GOT3 (cell line): ENCODE measurements around the gene XIAP.
"Not testable (repeated sequence)": the region's sequence is repeated elsewhere in the genome, so short reads cannot be mapped to it uniquely, and the experiment has no call there.

Source experiments
- DNase-seq: peaks from one replicate; lab custom pipeline; 2025; ENCODE audit warnings: mixed read lengths; lab: John Stamatoyannopoulos, UW

XIAP gene

GRCh38 chrX:123876177-123876576, 16.3 kb downstream of the XIAP start:
- no peak for DNase-seq

DNA sequence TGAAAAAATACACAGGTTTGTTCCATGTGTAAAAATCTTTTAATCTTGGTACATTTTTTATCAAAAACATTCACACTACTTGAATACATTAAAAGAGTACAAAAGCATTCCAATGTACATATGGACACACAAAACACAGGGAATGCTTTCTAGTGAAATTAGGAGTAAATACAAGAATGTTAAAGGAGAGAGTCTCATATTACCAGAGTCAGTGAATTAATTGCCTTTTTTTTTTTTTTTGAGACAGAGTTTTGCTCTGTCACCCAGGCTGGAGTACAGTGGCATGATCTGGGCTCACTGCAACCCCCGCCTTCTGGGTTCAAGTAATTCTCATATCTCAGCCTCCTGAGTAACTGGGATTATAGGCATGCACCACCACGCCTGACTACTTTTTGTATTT, 17.0 kb downstream of the XIAP start:
- DNase-seq = no peak

GRCh38 chrX:123878252-123878721, 18.4 kb downstream of the XIAP start:
- DNase-seq = no peak

DNA sequence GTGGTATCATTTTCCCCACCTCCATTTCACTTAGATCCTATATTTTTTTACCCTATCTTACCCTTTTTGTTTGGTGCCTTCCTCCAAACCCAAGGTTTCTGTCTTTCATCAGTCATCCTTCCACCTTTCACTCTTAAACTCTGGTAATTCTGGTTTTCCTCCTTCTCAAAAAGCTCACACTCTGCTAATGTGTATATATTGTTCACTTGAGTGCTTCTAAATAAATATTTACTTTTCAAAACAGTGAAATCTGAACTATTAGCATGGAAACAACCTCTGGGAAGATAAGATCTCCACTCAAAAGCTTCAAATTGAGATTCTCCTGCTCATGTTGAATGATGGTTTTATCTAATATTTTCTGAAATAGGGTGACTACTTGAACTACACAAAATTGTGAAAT, 21.5 kb downstream of the XIAP start:
- no peak for DNase-seq

DNA sequence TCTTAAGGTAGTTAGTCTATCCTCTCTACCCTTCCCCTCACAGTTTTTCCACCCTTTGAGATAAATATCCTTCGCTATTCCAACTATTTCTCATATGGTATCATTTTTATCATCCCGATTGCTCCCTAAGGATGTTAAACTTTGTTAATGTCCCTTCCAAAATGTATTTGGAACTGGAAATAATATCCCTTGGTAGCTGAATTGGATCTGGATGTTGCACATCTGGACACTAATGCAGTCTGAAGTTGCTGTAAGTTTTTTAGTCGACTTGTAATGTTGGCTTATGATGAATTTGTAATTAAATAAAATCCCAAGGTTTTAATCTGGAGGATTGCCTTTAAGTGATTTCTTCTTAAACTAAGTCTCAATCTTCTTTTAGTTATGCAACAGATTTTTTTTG, 22.5 kb downstream of the XIAP start:
- no peak for DNase-seq

DNA sequence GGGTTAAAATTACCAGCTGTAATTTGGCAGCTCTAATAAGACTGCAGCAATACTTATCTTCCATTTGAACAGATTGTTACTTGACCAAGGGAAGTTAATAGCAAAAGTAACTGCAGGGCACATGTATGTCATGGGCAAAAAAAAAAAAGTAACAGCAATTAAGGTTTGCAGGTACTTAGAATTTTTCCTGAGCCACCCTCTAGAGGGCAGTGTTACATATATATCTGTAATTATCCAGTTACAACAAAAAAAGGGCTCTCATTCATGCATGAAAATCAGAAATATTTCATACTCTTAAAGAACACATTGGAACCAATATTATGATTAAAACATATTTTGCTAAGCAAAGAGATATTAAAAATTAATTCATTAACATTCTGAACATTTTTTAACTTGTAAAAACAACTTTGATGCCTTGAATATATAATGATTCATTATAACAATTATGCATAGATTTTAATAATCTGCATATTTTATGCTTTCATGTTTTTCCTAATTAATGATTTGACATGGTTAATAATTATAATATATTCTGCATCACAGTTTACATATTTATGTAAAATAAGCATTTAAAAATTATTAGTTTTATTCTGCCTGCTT, 25.1 kb downstream of the XIAP start:
- no peak for DNase-seq

- no peak for DNase-seq
Observed at GRCh38 chrX:123899701-123900100, 39.8 kb downstream of the XIAP start.

- not testable (repeated sequence) for DNase-seq
Observed at GRCh38 chrX:123903261-123903660, 43.4 kb downstream of the XIAP start.

- no peak for DNase-seq
Observed at GRCh38 chrX:123905332-123905731, 45.5 kb downstream of the XIAP start.

GRCh38 chrX:123906557-123907316, 46.9 kb downstream of the XIAP start:
- DNase-seq = no peak

- DNase-seq = no peak
Observed at GRCh38 chrX:123909523-123909922, 49.7 kb downstream of the XIAP start.

DNA sequence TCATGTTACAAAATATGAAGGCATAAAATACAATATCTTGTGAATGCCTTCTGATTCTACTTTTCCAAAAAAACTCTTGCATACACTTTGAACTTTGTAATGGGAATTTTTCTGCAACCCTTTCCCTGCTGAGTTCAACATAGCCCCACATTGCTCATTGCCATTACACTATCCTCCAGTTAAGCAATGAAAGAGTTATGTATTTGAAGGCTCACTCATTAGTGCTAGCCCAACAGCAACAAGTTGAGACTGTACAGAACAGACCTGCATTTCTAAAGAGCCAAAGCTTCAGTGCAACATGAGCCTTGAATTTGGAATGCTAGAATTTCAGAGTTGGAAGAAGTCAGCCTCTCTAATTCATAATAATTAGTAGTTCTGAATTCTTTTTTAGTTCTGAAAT, 57.2 kb downstream of the XIAP start:
- no peak for DNase-seq

- DNase-seq = no peak
Observed at GRCh38 chrX:123918106-123918721, 58.4 kb downstream of the XIAP start.

DNA sequence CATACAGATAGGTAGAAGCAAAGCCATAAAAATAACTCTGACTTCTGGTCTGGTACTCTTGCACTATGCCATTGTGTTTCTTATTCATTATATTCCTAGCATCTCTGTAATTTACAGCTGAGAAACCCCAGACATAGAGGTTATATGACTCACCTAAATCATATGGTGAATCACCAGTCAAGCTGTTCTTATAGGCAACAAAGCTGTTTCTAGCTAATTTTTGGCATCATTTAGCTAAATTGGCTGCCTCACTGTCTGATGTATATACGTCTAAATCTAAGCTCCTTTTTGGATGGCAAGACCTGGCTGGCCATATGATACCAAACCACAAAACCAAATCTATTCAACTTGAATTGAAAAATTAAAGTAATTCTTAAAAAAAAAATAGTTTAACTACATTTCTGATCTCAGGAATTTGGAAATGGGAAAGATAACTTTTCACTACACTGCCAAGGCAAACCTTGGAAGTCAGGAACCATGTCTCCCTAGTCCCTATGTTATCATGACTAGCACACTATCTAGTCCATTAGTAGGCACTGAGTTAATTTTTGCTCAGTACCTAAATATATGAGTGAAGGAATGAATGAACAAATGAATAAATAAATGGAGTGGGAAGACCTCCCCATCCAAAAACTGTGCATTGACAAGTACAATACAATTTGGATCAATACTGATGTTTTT, 60.4 kb downstream of the XIAP start:
- DNase-seq = no peak

- DNase-seq = no peak
Observed at GRCh38 chrX:123923211-123923610, 63.4 kb downstream of the XIAP start.

DNA sequence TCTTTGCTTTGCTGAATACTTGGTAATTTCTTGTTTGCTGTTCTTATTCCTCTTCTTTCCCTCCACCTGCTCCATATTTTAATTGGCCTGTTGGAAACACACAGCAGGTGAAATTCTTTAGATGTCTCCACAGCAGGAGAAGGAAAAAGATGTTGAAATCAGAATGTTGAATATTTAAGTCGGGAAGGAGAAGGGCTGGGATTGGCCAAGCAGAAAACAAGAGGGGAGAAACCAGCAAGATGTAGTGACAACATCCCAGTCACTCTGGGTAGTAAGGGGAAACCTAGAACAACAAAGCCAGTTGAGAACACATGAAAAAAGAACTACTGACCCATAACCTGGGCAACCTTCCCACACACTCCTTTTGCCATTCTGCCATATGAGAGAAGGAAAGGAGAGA, 64.3 kb downstream of the XIAP start:
- no peak for DNase-seq

- DNase-seq = no peak
Observed at GRCh38 chrX:123927845-123928244, 68.0 kb downstream of the XIAP start.

DNA sequence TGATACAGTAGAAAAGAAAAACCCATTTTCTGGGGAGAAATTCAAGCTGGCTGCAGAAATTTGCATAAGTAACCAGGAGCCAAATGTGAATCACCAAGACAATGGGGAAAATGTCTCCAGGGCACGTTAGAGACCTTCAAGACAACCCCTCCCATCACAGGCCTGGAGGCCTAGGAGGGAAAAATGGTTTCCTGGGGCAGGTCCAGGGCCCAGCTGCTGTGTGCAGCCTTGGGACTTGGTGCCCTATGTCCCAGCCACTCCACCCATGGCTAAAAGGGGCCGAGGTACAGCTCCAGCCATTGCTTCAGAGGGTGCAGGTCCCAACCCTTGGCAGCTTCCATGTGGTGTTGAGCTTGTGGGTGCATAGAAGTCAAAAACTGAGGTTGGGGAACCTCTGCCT, 72.2 kb downstream of the XIAP start:
- DNase-seq = not testable (repeated sequence)

GRCh38 chrX:123943074-123943473, 83.2 kb downstream of the XIAP start:
- no peak for DNase-seq

DNA sequence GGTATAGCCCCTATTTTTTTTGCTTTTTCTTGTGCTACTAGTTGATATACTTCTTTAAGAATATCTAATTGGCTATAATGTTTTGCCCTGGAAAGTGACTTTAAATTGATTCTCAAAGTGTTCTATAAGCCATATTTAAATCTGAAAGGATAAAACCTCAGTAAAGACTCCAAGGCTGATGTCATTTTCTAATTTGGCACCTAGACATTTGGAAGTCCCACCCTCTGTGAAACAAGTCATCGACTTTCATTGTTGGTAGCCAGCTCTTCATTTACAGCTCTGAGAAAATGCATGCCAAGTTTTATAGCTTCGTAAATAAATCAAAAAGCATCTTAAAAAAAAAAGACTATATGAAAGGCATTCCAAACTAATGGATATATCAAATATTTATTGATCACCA, 83.6 kb downstream of the XIAP start:
- no peak for DNase-seq

DNA sequence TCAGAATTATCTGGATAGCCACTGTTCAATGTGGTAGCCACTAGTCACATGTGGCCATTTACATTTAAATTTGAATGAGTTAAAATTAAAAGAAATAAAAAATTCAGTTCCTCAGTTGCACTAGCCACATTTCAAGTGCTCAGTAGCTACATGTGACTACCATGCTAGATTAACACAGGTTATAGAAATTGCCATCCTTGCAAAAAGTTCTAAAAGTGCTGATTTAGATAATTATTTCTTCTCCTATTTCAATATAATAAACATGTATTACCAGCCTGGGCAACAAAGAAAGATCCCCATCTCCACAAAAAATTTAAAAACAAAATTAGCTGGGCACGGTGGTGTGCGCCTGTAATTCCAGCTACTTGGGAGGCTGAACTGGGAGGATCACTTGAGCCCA, 90.0 kb downstream of the XIAP start:
- no peak for DNase-seq

DNA sequence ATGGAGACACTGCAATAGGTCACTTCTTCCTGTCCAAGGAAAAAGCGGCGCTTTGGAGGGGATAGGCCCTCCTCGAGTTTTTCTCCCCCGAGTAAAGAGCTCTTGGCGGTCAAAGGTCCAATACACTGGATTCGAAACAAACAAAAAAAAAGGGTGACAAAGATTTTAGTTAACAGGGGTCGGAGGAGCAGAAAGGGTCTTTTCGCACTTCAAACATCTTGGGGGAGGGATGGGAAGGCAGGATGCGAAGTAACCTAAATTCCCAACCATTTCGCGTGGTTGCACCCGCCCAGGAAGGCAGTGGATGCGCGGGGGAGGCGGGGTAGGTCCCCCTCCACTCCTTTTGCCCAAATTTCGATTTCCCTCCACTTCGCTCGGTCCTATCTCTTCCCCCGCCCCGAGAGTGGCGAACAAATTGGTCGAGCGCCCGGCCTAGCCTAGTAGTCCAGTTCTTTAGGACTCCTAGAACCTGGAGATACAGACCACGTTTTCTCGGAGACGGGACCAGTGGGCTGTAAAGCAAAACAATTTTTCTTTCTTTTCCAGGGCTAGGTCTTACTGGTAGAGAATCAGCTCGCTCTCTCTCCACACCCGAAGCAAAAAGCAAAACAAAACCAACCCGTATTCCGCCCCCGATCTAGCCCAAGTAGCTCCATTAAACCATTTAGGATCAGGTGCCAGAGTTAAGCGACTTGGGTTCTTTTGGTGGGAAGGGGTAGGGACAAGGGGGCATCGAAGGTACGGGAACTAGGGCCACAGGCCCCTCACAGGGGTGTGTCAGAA, 99.6 kb downstream of the XIAP start:
- no peak for DNase-seq
